ENCODE results near the gene KLK7.
"Not testable (repeated sequence)": the region's sequence is repeated elsewhere in the genome, so short reads cannot be mapped to it uniquely, and the experiment has no call there.

Gene KLK7

DNA sequence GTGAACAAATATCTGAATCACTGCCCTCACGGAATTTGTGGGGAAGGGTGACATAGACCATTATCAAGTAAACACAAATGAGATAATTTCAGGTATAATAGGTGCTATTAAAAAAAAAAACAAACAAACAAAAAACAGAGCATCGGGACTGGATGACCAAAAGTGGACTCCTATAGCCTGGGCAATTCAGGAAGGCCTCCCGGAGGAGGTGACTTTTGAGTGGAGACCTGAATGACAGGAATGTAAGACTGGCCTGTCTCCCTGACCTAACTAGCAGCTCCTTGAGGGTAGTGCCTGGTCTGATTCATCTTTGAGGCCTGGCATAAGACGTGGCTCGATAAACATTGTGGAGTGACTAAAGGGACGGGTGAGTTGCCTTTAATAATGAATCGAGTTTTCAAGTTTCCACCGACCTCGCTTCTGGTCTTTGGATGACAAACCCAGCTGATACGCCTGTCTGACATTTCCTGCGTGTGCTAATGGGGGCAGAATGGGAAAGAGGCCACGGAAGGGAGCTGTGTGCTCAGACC lies 29.0 kb upstream of the KLK7 start:
- DNase-seq (ENCODE audit: low read depth in 2 of 2), result no peak

- no peak for DNase-seq (ENCODE audit: low read depth in 2 of 2)
Measured at GRCh38 chr19:51010066-51010795, 26.5 kb upstream of the KLK7 start.

GRCh38 chr19:51009061-51009891 lies 25.6 kb upstream of the KLK7 start:
- no peak for DNase-seq (ENCODE audit: low read depth in 2 of 2)

- no peak for DNase-seq (ENCODE audit: low read depth in 2 of 2)
Measured at GRCh38 chr19:51007488-51007887, 23.8 kb upstream of the KLK7 start.

- DNase-seq (ENCODE audit: low read depth in 2 of 2), result no peak
Measured at GRCh38 chr19:51006406-51006805, 22.7 kb upstream of the KLK7 start.

GRCh38 chr19:51005248-51005647 lies 21.5 kb upstream of the KLK7 start:
- DNase-seq (ENCODE audit: low read depth in 2 of 2), result no peak

- no peak for DNase-seq (ENCODE audit: low read depth in 2 of 2)
Measured at GRCh38 chr19:51003316-51003715, 19.6 kb upstream of the KLK7 start.

- peak; percentile 25 to 26 for DNase-seq (ENCODE audit: low read depth in 2 of 2)
Measured at GRCh38 chr19:51002542-51003311, 19.0 kb upstream of the KLK7 start.

GRCh38 chr19:51002089-51002532 lies 18.4 kb upstream of the KLK7 start:
- no peak for DNase-seq (ENCODE audit: low read depth in 2 of 2)

DNA sequence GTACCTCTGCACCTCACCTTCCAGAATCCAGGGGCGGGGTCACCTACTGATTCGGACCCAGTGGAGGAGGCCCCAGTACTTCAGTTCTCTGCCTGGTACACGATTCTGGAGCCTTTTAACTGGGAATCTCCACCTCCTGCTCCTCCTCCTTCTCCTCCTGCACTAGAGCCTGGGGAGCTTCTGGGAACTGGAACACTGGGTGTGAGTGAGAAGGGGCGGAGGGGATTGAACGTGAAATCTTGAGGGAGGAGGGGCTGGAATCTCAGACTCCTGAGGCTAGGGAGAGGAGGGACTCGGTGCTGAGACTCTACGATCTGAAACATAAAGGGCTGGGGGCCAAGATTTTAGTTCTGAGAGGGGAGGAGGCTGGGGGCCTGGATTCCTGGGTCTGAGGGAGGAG lies 17.8 kb upstream of the KLK7 start, which contains the start of gene KLK8:
TSS of gene KLK8 (minus strand) at position 90 of the 400 bp plus-strand sequence. CDS start 437 bp downstream, outside the sequence.
- DNase-seq (ENCODE audit: low read depth in 2 of 2), result no peak

DNA sequence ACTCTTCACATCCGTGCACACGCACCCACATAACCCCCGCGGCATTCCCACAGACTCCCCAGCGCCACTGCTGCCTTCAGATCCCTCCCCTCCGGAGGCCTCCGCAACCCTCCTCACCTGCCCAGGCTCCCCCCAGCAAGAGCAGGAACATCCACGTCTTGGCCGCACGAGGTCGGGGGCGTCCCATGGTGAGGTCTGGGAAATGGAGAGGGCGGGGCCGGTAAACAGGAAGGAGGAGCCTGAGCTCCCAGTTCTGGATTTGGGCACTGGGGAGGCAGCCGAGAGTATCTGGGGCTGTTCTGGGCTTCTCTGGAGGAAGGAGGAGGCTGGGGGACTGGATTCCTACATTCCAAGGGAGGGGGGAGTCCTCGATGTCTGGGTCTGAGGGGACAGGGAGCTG lies 17.3 kb upstream of the KLK7 start:
- no peak for DNase-seq (ENCODE audit: low read depth in 2 of 2)

GRCh38 chr19:51000426-51000825 lies 16.7 kb upstream of the KLK7 start:
- no peak for DNase-seq (ENCODE audit: low read depth in 2 of 2)

DNA sequence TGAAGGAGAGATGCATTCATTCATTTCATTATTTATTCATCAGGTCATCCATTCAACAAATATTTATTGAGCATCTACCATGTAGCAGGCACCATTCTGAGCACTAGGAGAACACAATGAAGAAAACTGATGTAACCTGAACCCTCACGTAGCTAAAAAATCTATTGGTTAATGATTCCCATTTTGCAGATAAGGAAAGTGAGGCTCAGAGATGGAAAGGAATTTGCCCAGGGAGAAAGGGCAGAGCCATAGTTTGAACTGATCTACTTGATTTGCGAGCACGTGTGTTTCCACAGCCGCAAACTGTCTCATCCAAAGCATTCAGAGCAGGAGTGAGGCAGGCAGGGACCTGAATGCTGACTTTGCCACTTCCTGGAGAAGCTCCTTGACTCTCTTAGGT lies 15.0 kb upstream of the KLK7 start:
- DNase-seq (ENCODE audit: low read depth in 2 of 2), result no peak

GRCh38 chr19:50998061-50998460 lies 14.3 kb upstream of the KLK7 start:
- DNase-seq (ENCODE audit: low read depth in 2 of 2), result no peak

DNA sequence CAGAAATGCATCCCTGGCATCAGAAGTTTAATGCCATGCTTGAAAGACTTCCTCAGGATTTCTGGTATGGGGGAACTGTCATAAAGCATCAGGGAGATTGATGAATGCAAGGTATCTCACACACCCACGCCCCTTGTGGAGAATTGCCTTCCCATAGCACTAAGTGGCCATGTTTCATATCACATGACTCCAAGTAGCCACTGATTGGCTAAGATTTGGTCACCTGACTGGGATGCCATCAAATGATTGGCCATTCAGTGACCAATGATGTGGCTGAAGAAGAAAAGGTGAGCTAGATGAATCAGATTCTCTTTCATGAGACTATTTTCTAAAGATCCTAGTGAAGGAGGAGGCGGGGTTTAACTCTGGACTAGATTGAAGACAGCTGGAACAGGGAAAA lies 10.4 kb upstream of the KLK7 start:
- DNase-seq (ENCODE audit: low read depth in 2 of 2), result no peak

DNA sequence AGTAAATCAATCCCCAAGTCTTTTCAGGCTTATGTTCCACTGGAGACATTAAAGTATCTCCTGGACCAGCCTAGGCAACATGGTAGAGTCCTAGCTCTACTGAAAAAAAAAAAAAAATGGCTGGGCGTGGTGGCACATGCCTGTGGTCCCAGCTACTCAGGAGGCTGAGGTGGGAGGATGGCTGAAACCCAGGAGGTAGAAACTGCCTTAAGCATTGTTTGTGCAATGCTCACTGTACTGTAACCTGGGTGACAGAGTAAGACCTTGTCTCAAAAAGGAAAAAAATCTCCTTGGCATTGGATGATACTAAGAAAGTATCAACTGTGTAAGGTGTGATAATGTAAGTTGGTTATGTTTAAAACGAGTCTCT lies 8.9 kb upstream of the KLK7 start:
- DNase-seq (ENCODE audit: low read depth in 2 of 2), result no peak

DNA sequence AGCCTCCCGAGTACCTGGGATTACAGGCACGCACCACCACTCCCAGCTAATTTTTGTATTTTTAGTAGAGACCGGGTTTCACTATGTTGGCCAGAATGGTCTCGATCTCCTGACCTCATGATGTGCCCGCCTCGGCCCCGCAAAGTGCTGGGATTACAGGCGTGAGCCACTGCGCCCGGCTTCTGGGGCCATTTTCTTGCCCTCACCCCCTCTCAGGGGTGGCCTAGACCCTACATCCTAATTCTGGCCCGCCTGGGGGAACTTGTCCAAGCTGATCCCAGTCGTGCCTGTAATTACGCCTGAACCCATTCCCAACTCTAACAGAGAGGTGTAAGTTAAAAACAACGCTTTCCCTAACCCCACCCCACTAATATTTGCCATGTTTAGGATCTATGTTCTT lies 699 bp upstream of the KLK7 start:
- not testable (repeated sequence) for DNase-seq (ENCODE audit: low read depth in 2 of 2)

- DNase-seq (ENCODE audit: low read depth in 2 of 2), result no peak
Measured at GRCh38 chr19:50982186-50982585, 1.5 kb downstream of the KLK7 start.

GRCh38 chr19:50981587-50982146 lies 2.0 kb downstream of the KLK7 start:
- no peak for DNase-seq (ENCODE audit: low read depth in 2 of 2)

GRCh38 chr19:50980208-50980607 lies 3.5 kb downstream of the KLK7 start:
- DNase-seq (ENCODE audit: low read depth in 2 of 2), result no peak

DNA sequence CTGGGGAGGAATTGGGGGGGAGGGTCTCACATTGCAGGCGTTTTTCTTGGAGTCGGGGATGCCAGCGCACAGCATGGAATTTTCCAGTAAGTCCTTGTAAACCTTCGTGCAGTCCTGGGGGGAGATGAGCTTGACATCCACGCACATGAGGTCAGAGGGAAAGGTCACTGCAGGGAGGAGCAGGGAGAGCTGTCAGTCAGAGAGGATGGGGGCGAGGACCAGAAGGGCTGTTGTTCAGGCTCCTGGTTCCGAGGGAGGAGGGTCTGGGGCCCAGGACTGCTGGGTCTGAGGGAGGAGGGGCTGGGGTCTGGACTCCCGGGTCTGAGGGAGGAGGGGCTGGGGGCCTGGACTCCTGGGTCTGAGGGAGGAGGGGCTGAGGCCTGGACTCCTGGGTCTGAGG lies 4.0 kb downstream of the KLK7 start:
- DNase-seq (ENCODE audit: low read depth in 2 of 2), result no peak

All from stimulated activated CD8-positive, alpha-beta memory T cell treated with anti-CD3 and anti-CD28 coated beads, Interleukin-15, amount 100 ng/mL, for 48 hours (primary cell).